IMR-90 (cell line): Measurements from ENCODE around the gene CAB39. TPM values are rescaled to one million over a fixed set of nuclear protein-coding genes. Genes with fewer than 3 reads are reported as not detected.

Source experiments
- ATAC-seq: fragments of 200-7000 bp; cut with Tn5 transposase; 2 replicates; pipeline ENCODE4 v1.9.1; 2020; ENCODE audit warnings: low read depth, mild to moderate bottlenecking, moderate library complexity
- BruUV-seq: library from RNA; stranded (reverse); fragments of 400-500 nt; replicated peaks from 2 replicates; lab custom pipeline; 2021; lab: Mats Ljungman, UMichigan
- CTCF ChIA-PET: fragments of 300-600 bp; formaldehyde crosslinking; extraction: SDS; loops from one replicate; lab custom pipeline; 2021; ENCODE audit warnings: antibody characterized with exemption; lab: Yijun Ruan, JAX
- POLR2A ChIA-PET: fragments of 300-600 bp; sonication (Branson Sonifier 250); formaldehyde crosslinking; loops from one replicate; lab custom pipeline; 2022; ENCODE audit warnings: antibody characterized with exemption; ENCODE audit not compliant: unreplicated experiment; lab: Charles Lee
- DNase-seq: peaks from one replicate; pipeline ENCODE4 v3.0.0; 2013
- H2AFZ ChIP-seq: replicated peaks from 2 replicates; pipeline ENCODE3; 2013; ENCODE audit warnings: low read length, mild to moderate bottlenecking; ENCODE audit not compliant: poor library complexity
- H2AK5ac ChIP-seq: 2 replicates; pipeline ENCODE4 v1.6.1; 2013; ENCODE audit warnings: low read depth, low read length, inconsistent platforms
- H2AK9ac ChIP-seq: replicated peaks from 2 replicates; pipeline ENCODE3; 2013; ENCODE audit warnings: mild to moderate bottlenecking, low read depth, low read length, moderate library complexity; ENCODE audit not compliant: poor library complexity
- H2BK120ac ChIP-seq: 2 replicates; pipeline ENCODE4 v1.6.1; 2013; ENCODE audit warnings: low read depth, low read length, inconsistent platforms
- H2BK15ac ChIP-seq: 3 replicates; pipeline ENCODE4 v1.6.1; 2013; ENCODE audit warnings: low read depth, low read length, inconsistent platforms
- H2BK20ac ChIP-seq: 2 replicates; pipeline ENCODE4 v1.6.1; 2013; ENCODE audit warnings: low read depth, mild to moderate bottlenecking, inconsistent platforms, low read length, moderate library complexity
- H2BK5ac ChIP-seq: 2 replicates; pipeline ENCODE4 v1.6.1; 2013; ENCODE audit warnings: mild to moderate bottlenecking, low read depth, low read length, inconsistent platforms; ENCODE audit not compliant: poor library complexity, severe bottlenecking
- H3K14ac ChIP-seq: replicated peaks from 2 replicates; pipeline ENCODE4 v1.6.1; 2013; ENCODE audit warnings: low read depth, low read length, inconsistent platforms
- H3K18ac ChIP-seq: 2 replicates; pipeline ENCODE4 v1.6.1; 2013; ENCODE audit warnings: low read depth, low read length, control low read depth
- H3K23ac ChIP-seq: 2 replicates; pipeline ENCODE4 v1.6.1; 2013; ENCODE audit warnings: low read depth, low read length, inconsistent platforms
- H3K27ac ChIP-seq: 2 replicates; pipeline ENCODE4 v1.5.1; 2013; ENCODE audit warnings: mild to moderate bottlenecking, control low read depth, low read length; ENCODE audit not compliant: insufficient read depth
- H3K27me3 ChIP-seq: 2 replicates; pipeline ENCODE4 v1.6.1; 2013; ENCODE audit warnings: low read length; ENCODE audit not compliant: control insufficient read depth, insufficient read depth
- H3K36me3 ChIP-seq: 2 replicates; pipeline ENCODE4 v1.6.1; 2013; ENCODE audit warnings: low read length, mixed read lengths; ENCODE audit not compliant: control insufficient read depth, insufficient read depth
- H3K4ac ChIP-seq: 2 replicates; pipeline ENCODE4 v1.6.1; 2013; ENCODE audit warnings: low read depth, low read length, inconsistent platforms
- H3K4me1 ChIP-seq: 2 replicates; pipeline ENCODE4 v1.6.1; 2013; ENCODE audit warnings: low read length, mixed read lengths; ENCODE audit not compliant: control insufficient read depth, insufficient read depth
- H3K4me2 ChIP-seq: 2 replicates; pipeline ENCODE4 v1.6.1; 2013; ENCODE audit warnings: low read depth, mild to moderate bottlenecking, control low read depth, low read length, moderate library complexity
- H3K4me3 ChIP-seq: 2 replicates; pipeline ENCODE4 v1.5.1; 2013; ENCODE audit warnings: low read depth, mild to moderate bottlenecking, control low read depth, low read length, moderate library complexity; ENCODE audit not compliant: insufficient read depth
- H3K56ac ChIP-seq: 2 replicates; pipeline ENCODE4 v1.6.1; 2013; ENCODE audit warnings: low read length, inconsistent platforms; ENCODE audit not compliant: insufficient read depth; ENCODE audit errors: extremely low read depth
- H3K79me1 ChIP-seq, 2 experiments: 2 replicates each; pipeline ENCODE4 v1.6.1; 2013; ENCODE audit warnings: low read length in 2 of 2, inconsistent platforms in 1 of 2, low read depth in 1 of 2
- H3K9ac ChIP-seq: 2 replicates; pipeline ENCODE4 v1.6.1; 2013; ENCODE audit warnings: low read depth, low read length, control low read depth
- H3K9me1 ChIP-seq: 2 replicates; pipeline ENCODE4 v1.6.1; 2013; ENCODE audit warnings: low read length, inconsistent platforms; ENCODE audit not compliant: insufficient read depth
- H3K9me3 ChIP-seq: 2 replicates; pipeline ENCODE4 v1.6.1; 2013; ENCODE audit warnings: low read length; ENCODE audit not compliant: control insufficient read depth, insufficient read depth
- H4K20me1 ChIP-seq: 2 replicates; pipeline ENCODE4 v1.6.1; 2013; ENCODE audit warnings: low read length, inconsistent platforms; ENCODE audit not compliant: insufficient read depth
- H4K5ac ChIP-seq: 2 replicates; pipeline ENCODE4 v1.6.1; 2013; ENCODE audit warnings: mild to moderate bottlenecking, low read depth, low read length, control low read depth
- H4K8ac ChIP-seq, 2 experiments: 2 replicates each; pipeline ENCODE4 v1.6.1; 2013; ENCODE audit warnings: low read depth in 2 of 2, low read length in 2 of 2, control low read depth in 1 of 2, inconsistent platforms in 1 of 2
- H4K91ac ChIP-seq: 2 replicates; pipeline ENCODE4 v1.6.1; 2013; ENCODE audit warnings: low read depth, low read length, inconsistent platforms; ENCODE audit not compliant: insufficient read depth
- MAFK ChIP-seq: IDR thresholded peaks from 2 replicates; pipeline ENCODE4 v1.6.1; 2012; ENCODE audit warnings: low read depth, low read length, improper control_type of control experiment
- WGBS, 2 experiments: methylation state at CpG; one replicate each; pipeline versions ENCODE4 v1.1.5 to v1.1.7; 2013; ENCODE audit warnings: missing lambda C conversion rate in 2 of 2; ENCODE audit not compliant: insufficient read length in 1 of 2; ENCODE audit errors: extremely low coverage in 2 of 2; 5-methylcytosine and 5-hydroxymethylcytosine counted together
- dilution Hi-C: fragments of 300-500 bp; cut with HindIII; formaldehyde crosslinking; loops from one replicate; pipeline ENCODE4 v1.14.3; 2018; ENCODE audit warnings: low sequenced_read_pairs; ENCODE audit not compliant: unreplicated experiment
- in situ Hi-C: fragments of 300-500 bp; cut with MboI; formaldehyde crosslinking; loops from 3 replicates; pipeline ENCODE4 v1.14.3; 2019; ENCODE audit warnings: low sequenced_read_pairs, inconsistent platforms, mixed read lengths
- intact Hi-C: fragments of 100-400 bp; cut with micrococcal nuclease; formaldehyde crosslinking; loops from 2 replicates; pipeline ENCODE4 v1.10.0; 2022
- polyA plus RNA-seq, 3 experiments: library from polyadenylated mRNA; depleted of rRNA; stranded (reverse); fragments of >200 nt; gene quantifications; 2 replicates each; pipeline ENCODE4 v1.2.3, GENCODE V29; 2012; ENCODE audit warnings: low replicate concordance in 1 of 3
- total RNA-seq: library from RNA; depleted of rRNA; stranded (reverse); fragments of >200 nt; gene quantifications from 2 replicates; pipeline ENCODE4 v1.2.3, GENCODE V29; 2012

Gene CAB39
- total and polyA plus RNA-seq, 2 of the 4 experiments (the other 2 are of a cell fraction): 38.2 to 71.7 TPM

- CTCF ChIA-PET: interaction anchor here (1.6 kb wide), 1 partner anchor 10 kb away, joined by 4 read pairs; no protein-coding TSS in a partner anchor
- ATAC-seq (no peak), DNase-seq (no peak)
- BruUV-seq: no TSS peak
- no peaks in the 10 kb centered on the region for H3K9me1 ChIP-seq
- no peak overlapping the region for H3K4me2 ChIP-seq
- no CpG with 5 or more reads among the region's 7 CpGs for WGBS, 2 experiments
- intact Hi-C loops (no loop called here), in situ Hi-C loops (loop anchor here (5.0 kb wide), 1 partner anchor 152 kb away; no protein-coding TSS in a partner anchor), dilution Hi-C loops (no loop called here)
- peaks cover 6% of the 10 kb centered on the region for H3K9me3 ChIP-seq
- H2BK20ac ChIP-seq: no peak overlapping the region
- peaks cover 34% of the 10 kb centered on the region for H3K27me3 ChIP-seq
- no peak overlapping the region for H3K9ac ChIP-seq
- no peak overlapping the region for H2BK5ac ChIP-seq
- TF ChIP-seq MAFK: no peak
- no peak overlapping the region for H3K4me3 ChIP-seq
- POLR2A ChIA-PET: no interaction called here
- no peak overlapping the region for H2AK9ac ChIP-seq
- H3K79me1 ChIP-seq: no peaks in the 10 kb centered on the region
- H4K91ac ChIP-seq: no peak overlapping the region
- no peak overlapping the region for H3K18ac ChIP-seq
- no peak overlapping the region for H4K8ac ChIP-seq
- H3K56ac ChIP-seq: no peak overlapping the region
- H4K5ac ChIP-seq: no peak overlapping the region
- no peak overlapping the region for H2BK120ac ChIP-seq
- no peak overlapping the region for H2BK15ac ChIP-seq
- no peak overlapping the region for H2AFZ ChIP-seq
- H3K27ac ChIP-seq: no peak overlapping the region
- no peaks in the 10 kb centered on the region for H4K20me1 ChIP-seq
- H3K23ac ChIP-seq: no peak overlapping the region
- no peaks in the 10 kb centered on the region for H3K36me3 ChIP-seq
- no peak overlapping the region for H3K14ac ChIP-seq
- H3K4ac ChIP-seq: no peak overlapping the region
- no peaks in the 10 kb centered on the region for H3K4me1 ChIP-seq
- no peak overlapping the region for H2AK5ac ChIP-seq
Measured at GRCh38 chr2:230830428-230830827, 117.8 kb downstream of the CAB39 start.
